ENCODE results near the gene GFOD1.

DNA sequence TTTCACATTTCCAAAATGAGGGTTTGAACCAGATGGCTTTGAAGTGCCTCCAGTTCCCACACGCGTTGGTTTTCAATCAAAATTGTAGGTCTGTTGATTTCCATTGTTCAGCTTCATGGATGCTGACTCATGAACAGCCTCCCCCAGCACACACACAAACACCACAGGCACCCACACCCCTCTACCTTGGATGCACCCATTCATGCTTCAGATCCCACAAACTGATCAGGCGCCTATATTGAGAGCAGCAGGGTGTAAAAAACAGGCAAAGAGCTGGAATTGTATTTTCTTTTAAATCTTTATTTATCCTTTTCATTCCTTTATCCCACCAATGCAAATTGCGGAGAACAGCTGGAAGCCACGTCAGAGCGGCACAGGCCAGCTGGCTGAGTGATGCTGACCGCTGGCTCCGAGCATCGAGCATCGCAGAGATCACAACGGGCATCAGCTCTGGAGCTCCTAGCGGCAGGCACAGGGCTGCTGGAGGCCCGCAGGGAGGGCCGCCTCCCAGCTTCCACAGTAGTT lies 129.8 kb downstream of the GFOD1 start:
- TF ChIP-seq, protein P1, sequence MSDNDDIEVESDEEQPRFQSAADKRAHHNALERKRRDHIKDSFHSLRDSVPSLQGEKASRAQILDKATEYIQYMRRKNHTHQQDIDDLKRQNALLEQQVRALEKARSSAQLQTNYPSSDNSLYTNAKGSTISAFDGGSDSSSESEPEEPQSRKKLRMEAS (IDR thresholded peaks at IDR 0.05), result no peak
- TF ChIP-seq CTCF (IDR thresholded peaks at IDR 0.05; ENCODE audit: low read depth, low read length, missing input control) (no peak), EGR1 (IDR thresholded peaks at IDR 0.05; ENCODE audit: low read depth in 2 of 2) (no peak), TAF1 (conservative IDR thresholded peaks at IDR 0.05) (no peak), SP1 (IDR thresholded peaks at IDR 0.05) (no peak), RAD21 (IDR thresholded peaks at IDR 0.05) (no peak), GABPA (IDR thresholded peaks at IDR 0.05 in 1 of 2, conservative IDR thresholded peaks at IDR 0.05 in 1 of 2) (no peak), HNF4A (conservative IDR thresholded peaks at IDR 0.05) (no peak)
- TF ChIP-seq, protein P2, sequence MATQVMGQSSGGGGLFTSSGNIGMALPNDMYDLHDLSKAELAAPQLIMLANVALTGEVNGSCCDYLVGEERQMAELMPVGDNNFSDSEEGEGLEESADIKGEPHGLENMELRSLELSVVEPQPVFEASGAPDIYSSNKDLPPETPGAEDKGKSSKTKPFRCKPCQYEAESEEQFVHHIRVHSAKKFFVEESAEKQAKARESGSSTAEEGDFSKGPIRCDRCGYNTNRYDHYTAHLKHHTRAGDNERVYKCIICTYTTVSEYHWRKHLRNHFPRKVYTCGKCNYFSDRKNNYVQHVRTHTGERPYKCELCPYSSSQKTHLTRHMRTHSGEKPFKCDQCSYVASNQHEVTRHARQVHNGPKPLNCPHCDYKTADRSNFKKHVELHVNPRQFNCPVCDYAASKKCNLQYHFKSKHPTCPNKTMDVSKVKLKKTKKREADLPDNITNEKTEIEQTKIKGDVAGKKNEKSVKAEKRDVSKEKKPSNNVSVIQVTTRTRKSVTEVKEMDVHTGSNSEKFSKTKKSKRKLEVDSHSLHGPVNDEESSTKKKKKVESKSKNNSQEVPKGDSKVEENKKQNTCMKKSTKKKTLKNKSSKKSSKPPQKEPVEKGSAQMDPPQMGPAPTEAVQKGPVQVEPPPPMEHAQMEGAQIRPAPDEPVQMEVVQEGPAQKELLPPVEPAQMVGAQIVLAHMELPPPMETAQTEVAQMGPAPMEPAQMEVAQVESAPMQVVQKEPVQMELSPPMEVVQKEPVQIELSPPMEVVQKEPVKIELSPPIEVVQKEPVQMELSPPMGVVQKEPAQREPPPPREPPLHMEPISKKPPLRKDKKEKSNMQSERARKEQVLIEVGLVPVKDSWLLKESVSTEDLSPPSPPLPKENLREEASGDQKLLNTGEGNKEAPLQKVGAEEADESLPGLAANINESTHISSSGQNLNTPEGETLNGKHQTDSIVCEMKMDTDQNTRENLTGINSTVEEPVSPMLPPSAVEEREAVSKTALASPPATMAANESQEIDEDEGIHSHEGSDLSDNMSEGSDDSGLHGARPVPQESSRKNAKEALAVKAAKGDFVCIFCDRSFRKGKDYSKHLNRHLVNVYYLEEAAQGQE (IDR thresholded peaks at IDR 0.05), result no peak
